Kidney epithelial cell (primary cell): ENCODE data around the gene IQCH. TPM values are rescaled to one million over a fixed set of nuclear protein-coding genes. Genes with fewer than 3 reads are reported as not detected.

Source experiments
- DNase-seq: peaks from one replicate; pipeline ENCODE4 v3.0.0-alpha.2; 2010; ENCODE audit warnings: low read depth
- H3K27me3 ChIP-seq: 2 replicates; pipeline ENCODE4 v1.6.0; 2011; ENCODE audit warnings: low read length; ENCODE audit not compliant: control insufficient read depth, insufficient read depth
- H3K36me3 ChIP-seq: 2 replicates; pipeline ENCODE4 v1.5.1; 2011; ENCODE audit warnings: low read length; ENCODE audit not compliant: control insufficient read depth, insufficient read depth
- H3K4me3 ChIP-seq: 2 replicates; pipeline ENCODE4 v1.5.1; 2011; ENCODE audit warnings: low read depth, mild to moderate bottlenecking, control low read depth, low read length
- CTCF ChIP-seq: IDR thresholded peaks from 2 replicates; pipeline ENCODE4 v1.5.1; 2011; ENCODE audit warnings: mild to moderate bottlenecking, moderate library complexity, low read length, control low read depth, inconsistent platforms; ENCODE audit not compliant: insufficient read depth, poor library complexity, severe bottlenecking
- total RNA-seq: library from RNA; depleted of rRNA; stranded (reverse); fragments of >200 nt; gene quantifications from 2 replicates; pipeline ENCODE4 v1.2.3, GENCODE V29; 2015

Gene IQCH
- total RNA-seq, 1 donor from 2014 or later = 6.3 TPM

GRCh38 chr15:67396114-67396513 lies 141.5 kb downstream of the IQCH start:
- no peak for TF ChIP-seq CTCF
- Histone ChIP-seq H3K4me3 (no peak overlapping the region), H3K36me3 (no peaks in the 10 kb centered on the region), H3K27me3 (no peaks in the 10 kb centered on the region)
- DNase-seq = no peak

GRCh38 chr15:67397139-67397538 lies 142.6 kb downstream of the IQCH start:
- DNase-seq = no peak
- Histone ChIP-seq H3K27me3 (no peaks in the 10 kb centered on the region), H3K36me3 (no peaks in the 10 kb centered on the region), H3K4me3 (no peak overlapping the region)
- no peak for TF ChIP-seq CTCF

GRCh38 chr15:67399925-67400324 lies 145.3 kb downstream of the IQCH start:
- no peak for TF ChIP-seq CTCF

GRCh38 chr15:67400890-67401289 lies 146.3 kb downstream of the IQCH start:
- TF ChIP-seq CTCF = no peak
- no peaks in the 10 kb centered on the region for H3K36me3 ChIP-seq

More at GRCh38 chr15:67399925-67400324, 145.3 kb downstream of the IQCH start:
- no peak overlapping the region for H3K4me3 ChIP-seq
- no peaks in the 10 kb centered on the region for H3K27me3 ChIP-seq
- no peak for DNase-seq
- no peaks in the 10 kb centered on the region for H3K36me3 ChIP-seq

GRCh38 chr15:67401336-67401735 lies 146.8 kb downstream of the IQCH start:
- Histone ChIP-seq H3K36me3 (no peaks in the 10 kb centered on the region), H3K27me3 (no peaks in the 10 kb centered on the region), H3K4me3 (no peak overlapping the region)
- no peak for DNase-seq
- no peak for TF ChIP-seq CTCF

More at GRCh38 chr15:67400890-67401289, 146.3 kb downstream of the IQCH start:
- no peak overlapping the region for H3K4me3 ChIP-seq
- no peak for DNase-seq
- no peaks in the 10 kb centered on the region for H3K27me3 ChIP-seq

- no peak for DNase-seq
- no peak overlapping the region for H3K4me3 ChIP-seq
- no peaks in the 10 kb centered on the region for H3K36me3 ChIP-seq
- TF ChIP-seq CTCF = no peak
- H3K27me3 ChIP-seq = no peaks in the 10 kb centered on the region
Measured at GRCh38 chr15:67403428-67404154, 149.0 kb downstream of the IQCH start.
